Astrocyte of the cerebellum (primary cell): ENCODE results near the gene MRPL50.

ENCODE experiments used
- DNase-seq: peaks from one replicate; pipeline ENCODE4 v3.0.0-alpha.2; 2011; ENCODE audit warnings: low read depth
- H3K4me3 ChIP-seq: 2 replicates; pipeline ENCODE4 v1.5.1; 2011; ENCODE audit warnings: mild to moderate bottlenecking, low read depth, low read length, moderate library complexity
- CTCF ChIP-seq: IDR thresholded peaks from 2 replicates; pipeline ENCODE4 v1.5.1; 2012; ENCODE audit warnings: low read length, low read depth, moderate library complexity, mild to moderate bottlenecking; ENCODE audit errors: missing control alignments
- in situ Hi-C: cut with HindIII; loops from 2 replicates; pipeline ENCODE4 v1.10.0; 2017; ENCODE audit warnings: low sequenced_read_pairs

MRPL50 gene

GRCh38 chr9:101398068-101398929 is at the start of gene MRPL50, which contains the start of gene ZNF189:
TSS of gene MRPL50 (minus strand) at chr9:101398618. CDS start at chr9:101398592, 26 bp downstream.
TSS of gene ZNF189 (plus strand) at chr9:101398851. CDS start at chr9:101399157, 306 bp downstream.
- no peak for TF ChIP-seq CTCF
- peak within 1 kb of the TSS; percentile 70 for H3K4me3 ChIP-seq
- in situ Hi-C loops: no loop called here
- peak; percentile 99 for DNase-seq

- no peak for DNase-seq
- in situ Hi-C loops: no loop called here
- H3K4me3 ChIP-seq: no peak overlapping the region
- no peak for TF ChIP-seq CTCF
Measured at GRCh38 chr9:101446732-101447131, 48.3 kb upstream of the MRPL50 start.

GRCh38 chr9:101445353-101446029 is 47.1 kb upstream of the MRPL50 start:
- H3K4me3 ChIP-seq: no peak overlapping the region
- no peak for TF ChIP-seq CTCF
- in situ Hi-C loops: no loop called here
- DNase-seq: no peak

- TF ChIP-seq CTCF: no peak
- no peak for DNase-seq
- H3K4me3 ChIP-seq: no peak overlapping the region
- in situ Hi-C loops: no loop called here
Measured at GRCh38 chr9:101443364-101443771, 45.0 kb upstream of the MRPL50 start.

GRCh38 chr9:101442736-101443135 is 44.3 kb upstream of the MRPL50 start:
- no peak overlapping the region for H3K4me3 ChIP-seq
- no peak for TF ChIP-seq CTCF
- no peak for DNase-seq
- in situ Hi-C loops: no loop called here

- in situ Hi-C loops: no loop called here
- no peak for TF ChIP-seq CTCF
- DNase-seq: no peak
Measured at GRCh38 chr9:101442318-101442717, 43.9 kb upstream of the MRPL50 start.

More at GRCh38 chr9:101442318-101442717, 43.9 kb upstream of the MRPL50 start:
- H3K4me3 ChIP-seq: no peak overlapping the region
